CD14-positive monocyte (primary cell): ENCODE data around the gene GRID1. TPM values are rescaled to one million over a fixed set of nuclear protein-coding genes. Genes with fewer than 3 reads are reported as not detected.

Experiments used
- DNase-seq, 3 donors: peaks; one replicate each; pipeline ENCODE4 v3.0.0-alpha.2; 2011 to 2022
- H2AFZ ChIP-seq: 2 replicates; pipeline ENCODE4 v1.6.0; 2012; ENCODE audit warnings: mild to moderate bottlenecking, low read depth, low read length, inconsistent platforms; ENCODE audit not compliant: insufficient read depth, poor library complexity, severe bottlenecking
- H3K27ac ChIP-seq, 2 donors: 1 replicate in 1 of 2; 2 replicates in 1 of 2; pipeline ENCODE4 v1.5.1; 2012 to 2013; ENCODE audit warnings: low read length in 2 of 2, control low read depth in 1 of 2, inconsistent platforms in 1 of 2, low read depth in 1 of 2, mild to moderate bottlenecking in 1 of 2
- H3K27me3 ChIP-seq, 2 donors: one replicate each; pipeline versions ENCODE4 v1.6.0 to v1.6.1; 2011 to 2013; ENCODE audit warnings: low read length in 2 of 2; ENCODE audit not compliant: control insufficient read depth in 2 of 2, insufficient read depth in 2 of 2
- H3K36me3 ChIP-seq, 2 donors: replicated peaks in 1 of 2; 1 replicate in 1 of 2; 2 replicates in 1 of 2; pipeline versions ENCODE4 v1.5.1 to v1.6.1; 2012 to 2013; ENCODE audit warnings: low read length in 2 of 2, control low read depth in 1 of 2, inconsistent platforms in 1 of 2, mild to moderate bottlenecking in 1 of 2; ENCODE audit not compliant: insufficient read depth in 2 of 2, control insufficient read depth in 1 of 2
- H3K4me1 ChIP-seq, 2 donors: 1 replicate in 1 of 2; 2 replicates in 1 of 2; pipeline versions ENCODE4 v1.5.1 to v1.6.1; 2012 to 2013; ENCODE audit warnings: low read length in 2 of 2, control low read depth in 1 of 2, inconsistent platforms in 1 of 2, mild to moderate bottlenecking in 1 of 2, moderate library complexity in 1 of 2; ENCODE audit not compliant: insufficient read depth in 2 of 2, control insufficient read depth in 1 of 2
- H3K4me2 ChIP-seq: replicated peaks from 2 replicates; pipeline ENCODE3; 2012; ENCODE audit warnings: low read length, moderate library complexity, mild to moderate bottlenecking; ENCODE audit not compliant: poor library complexity, severe bottlenecking; ENCODE audit errors: extremely low read depth
- H3K4me3 ChIP-seq, 3 experiments: fragments of 200-600 bp in 1 of 3; sonication (generic) in 1 of 3; replicated peaks in 1 of 3; 1 replicate in 2 of 3; 2 replicates in 1 of 3; pipeline ENCODE4 v1.5.1; 2011 to 2013; ENCODE audit warnings: low read length in 3 of 3, mild to moderate bottlenecking in 3 of 3, control low read depth in 2 of 3, low read depth in 2 of 3, inconsistent platforms in 1 of 3, moderate library complexity in 1 of 3
- H3K79me2 ChIP-seq: 2 replicates; pipeline ENCODE4 v1.6.0; 2012; ENCODE audit warnings: mild to moderate bottlenecking, control low read depth, inconsistent platforms, low read length, moderate library complexity; ENCODE audit not compliant: insufficient read depth
- H3K9ac ChIP-seq: 2 replicates; pipeline ENCODE4 v1.6.0; 2017; ENCODE audit warnings: low read length, mild to moderate bottlenecking; ENCODE audit not compliant: insufficient read depth, poor library complexity, severe bottlenecking
- H3K9me3 ChIP-seq, 2 donors: replicated peaks in 1 of 2; 1 replicate in 1 of 2; 2 replicates in 1 of 2; pipeline versions ENCODE4 v1.5.1 to v1.6.1; 2012 to 2013; ENCODE audit warnings: low read length in 2 of 2, control low read depth in 1 of 2; ENCODE audit not compliant: control insufficient read depth in 1 of 2, insufficient read depth in 1 of 2
- H4K20me1 ChIP-seq: 2 replicates; pipeline ENCODE4 v1.6.0; 2012; ENCODE audit warnings: mild to moderate bottlenecking, low read length, control low read depth, moderate library complexity; ENCODE audit not compliant: insufficient read depth
- H3K27ac Mint-ChIP-seq, 7 donors: one replicate each; pipeline ENCODE4 v1.8.0; 2020; ENCODE audit warnings: mild to moderate bottlenecking in 7 of 7, mixed read lengths in 7 of 7, moderate library complexity in 6 of 7, inconsistent platforms in 2 of 7
- H3K27me3 Mint-ChIP-seq, 3 donors: one replicate each; pipeline ENCODE4 v1.8.0; 2021 to 2022; ENCODE audit warnings: low read depth in 3 of 3, mild to moderate bottlenecking in 3 of 3, mixed read lengths in 3 of 3, moderate library complexity in 3 of 3, inconsistent platforms in 1 of 3
- H3K36me3 Mint-ChIP-seq, 2 donors: one replicate each; pipeline ENCODE4 v1.8.0; 2020; ENCODE audit warnings: mixed read lengths in 2 of 2, inconsistent platforms in 1 of 2, mild to moderate bottlenecking in 1 of 2
- H3K4me1 Mint-ChIP-seq: one replicate; pipeline ENCODE4 v1.8.0; 2020; ENCODE audit warnings: mild to moderate bottlenecking, mixed read lengths
- H3K4me3 Mint-ChIP-seq, 2 donors: one replicate each; pipeline ENCODE4 v1.8.0; 2020; ENCODE audit warnings: mild to moderate bottlenecking in 2 of 2, mixed read lengths in 2 of 2, moderate library complexity in 1 of 2
- H3K9me3 Mint-ChIP-seq, 7 donors: one replicate each; pipeline ENCODE4 v1.8.0; 2020 to 2022; ENCODE audit warnings: mixed read lengths in 7 of 7, mild to moderate bottlenecking in 6 of 7, moderate library complexity in 6 of 7, inconsistent platforms in 2 of 7
- WGBS: methylation state at CpG from one replicate; pipeline ENCODE4 v1.1.5; 2013; ENCODE audit warnings: missing lambda C conversion rate; ENCODE audit not compliant: insufficient coverage; 5-methylcytosine and 5-hydroxymethylcytosine counted together
- intact Hi-C, 2 donors: fragments of 100-400 bp; cut with micrococcal nuclease; formaldehyde crosslinking; loops; one replicate each; pipeline versions ENCODE4 v1.15.0 to v1.15.1; 2023
- polyA plus RNA-seq, 3 donors: library from polyadenylated mRNA; depleted of rRNA in 1 of 3; unstranded in 2 of 3; stranded (reverse) in 1 of 3; fragments of 300-500 nt in 2 of 3; fragments of >200 nt in 1 of 3; fragmentation: Illumina TruSeq in 2 of 3; gene quantifications; 1 replicate in 2 of 3; 2 replicates in 1 of 3; pipeline ENCODE4 v1.2.3, GENCODE V29; 2012 to 2021
- TF ChIP-seq, protein P1 (sequence below): fragments of 200-600 bp; IDR thresholded peaks from one replicate; pipeline ENCODE4 v1.8.0; 2022; ENCODE audit warnings: antibody characterized with exemption, mild to moderate bottlenecking

GRID1 gene
- polyA plus RNA-seq, 3 donors = not detected

GRCh38 chr10:86045896-86046295 is 320.7 kb downstream of the GRID1 start:
- 83% methylated on average over 2 of the region's 5 CpGs for WGBS
- Histone ChIP-seq H3K27me3 (no peaks in the 10 kb centered on the region), H2AFZ (no peak overlapping the region), H3K27ac (no peak overlapping the region), H3K4me2 (no peak overlapping the region), H3K36me3 (no peaks in the 10 kb centered on the region), H4K20me1 (no peaks in the 10 kb centered on the region), H3K4me3 (no peak overlapping the region), H3K79me2 (no peaks in the 10 kb centered on the region), H3K9ac (no peak overlapping the region), H3K4me1 (no peaks in the 10 kb centered on the region), H3K9me3 (no peaks in the 10 kb centered on the region)
- H3K36me3 Mint-ChIP-seq = no peaks in the 10 kb centered on the region
- peaks cover 2 to 3% (median 2%) of the 10 kb centered on the region in 3 donors for H3K27me3 Mint-ChIP-seq
- intact Hi-C loops = no loop called here
- H3K9me3 Mint-ChIP-seq = peaks cover 0 to 2% (median 0%) of the 10 kb centered on the region in 7 donors
- DNase-seq = no peak
- H3K27ac Mint-ChIP-seq = no peak overlapping the region
- H3K4me1 Mint-ChIP-seq = no peaks in the 10 kb centered on the region
- TF ChIP-seq, protein P1, sequence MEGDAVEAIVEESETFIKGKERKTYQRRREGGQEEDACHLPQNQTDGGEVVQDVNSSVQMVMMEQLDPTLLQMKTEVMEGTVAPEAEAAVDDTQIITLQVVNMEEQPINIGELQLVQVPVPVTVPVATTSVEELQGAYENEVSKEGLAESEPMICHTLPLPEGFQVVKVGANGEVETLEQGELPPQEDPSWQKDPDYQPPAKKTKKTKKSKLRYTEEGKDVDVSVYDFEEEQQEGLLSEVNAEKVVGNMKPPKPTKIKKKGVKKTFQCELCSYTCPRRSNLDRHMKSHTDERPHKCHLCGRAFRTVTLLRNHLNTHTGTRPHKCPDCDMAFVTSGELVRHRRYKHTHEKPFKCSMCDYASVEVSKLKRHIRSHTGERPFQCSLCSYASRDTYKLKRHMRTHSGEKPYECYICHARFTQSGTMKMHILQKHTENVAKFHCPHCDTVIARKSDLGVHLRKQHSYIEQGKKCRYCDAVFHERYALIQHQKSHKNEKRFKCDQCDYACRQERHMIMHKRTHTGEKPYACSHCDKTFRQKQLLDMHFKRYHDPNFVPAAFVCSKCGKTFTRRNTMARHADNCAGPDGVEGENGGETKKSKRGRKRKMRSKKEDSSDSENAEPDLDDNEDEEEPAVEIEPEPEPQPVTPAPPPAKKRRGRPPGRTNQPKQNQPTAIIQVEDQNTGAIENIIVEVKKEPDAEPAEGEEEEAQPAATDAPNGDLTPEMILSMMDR = no peak
- no peak overlapping the region for H3K4me3 Mint-ChIP-seq

GRCh38 chr10:86044029-86044428 is 322.6 kb downstream of the GRID1 start:
- H3K4me3 Mint-ChIP-seq = no peak overlapping the region
- intact Hi-C loops = no loop called here
- H3K4me2 ChIP-seq = no peak overlapping the region

More at GRCh38 chr10:86044029-86044428, 322.6 kb downstream of the GRID1 start:
- Histone ChIP-seq H3K27me3 (no peaks in the 10 kb centered on the region), H3K36me3 (no peaks in the 10 kb centered on the region), H4K20me1 (no peaks in the 10 kb centered on the region), H3K4me3 (no peak overlapping the region), H3K9ac (no peak overlapping the region), H3K4me1 (no peaks in the 10 kb centered on the region), H3K9me3 (no peaks in the 10 kb centered on the region), H3K79me2 (no peaks in the 10 kb centered on the region), H3K27ac (no peak overlapping the region), H2AFZ (no peak overlapping the region)
- Mint-ChIP-seq H3K27ac (no peak overlapping the region), H3K4me1 (no peaks in the 10 kb centered on the region), H3K9me3 (peaks cover 0 to 2% (median 0%) of the 10 kb centered on the region in 7 donors), H3K27me3 (peaks cover 2 to 3% (median 2%) of the 10 kb centered on the region in 3 donors), H3K36me3 (no peaks in the 10 kb centered on the region)
- WGBS = no CpG with 5 or more reads among the region's 2 CpGs
- TF ChIP-seq, protein P1 = no peak
- no peak for DNase-seq
